KG1 (cell line): ENCODE data around the gene KLHL6.
"Not testable (repeated sequence)": the region's sequence is repeated elsewhere in the genome, so short reads cannot be mapped to it uniquely, and the experiment has no call there.

ENCODE experiments used
- DNase-seq: peaks from one replicate; lab custom pipeline; 2025; lab: John Stamatoyannopoulos, UW

Gene KLHL6

DNA sequence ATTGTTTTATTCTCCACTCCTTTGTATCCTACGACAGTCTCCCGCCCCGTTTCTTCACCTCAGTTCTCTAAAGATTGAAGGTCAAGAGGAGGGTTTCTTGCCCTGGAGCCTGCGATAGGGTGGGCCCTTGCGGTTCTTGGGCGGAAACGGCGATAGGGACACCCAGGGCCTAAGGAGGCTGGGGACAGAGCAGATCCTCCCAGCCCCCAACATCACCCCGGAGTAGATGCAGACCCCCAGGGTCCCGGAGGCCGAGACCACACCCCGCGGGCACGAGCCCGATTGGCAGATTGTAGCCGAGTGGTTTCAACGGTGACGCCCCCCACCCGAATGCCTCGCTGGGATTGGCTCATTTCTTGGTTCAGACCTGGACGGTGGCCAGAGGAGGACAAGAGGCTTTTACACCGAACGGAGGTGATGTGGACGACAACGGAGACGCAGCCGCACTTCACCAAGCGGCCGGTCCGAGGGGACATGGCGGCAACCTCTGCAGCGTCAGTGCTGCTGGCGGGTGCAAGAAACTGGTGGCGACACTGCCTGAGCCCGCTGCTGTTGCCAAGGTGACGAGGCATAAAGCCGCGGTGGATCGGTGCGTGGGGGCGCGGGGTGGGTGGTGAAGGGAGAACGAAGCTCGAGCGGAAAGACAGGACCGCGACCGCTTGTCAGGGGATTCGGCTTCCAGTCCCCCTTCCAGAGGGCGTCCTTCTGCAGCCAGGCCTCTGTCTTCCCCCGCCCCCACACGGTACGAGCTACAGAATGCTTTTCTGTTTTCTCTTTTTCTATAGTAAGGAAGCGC lies 108.1 kb downstream of the KLHL6 start:
- DNase-seq: peak; percentile 79

DNA sequence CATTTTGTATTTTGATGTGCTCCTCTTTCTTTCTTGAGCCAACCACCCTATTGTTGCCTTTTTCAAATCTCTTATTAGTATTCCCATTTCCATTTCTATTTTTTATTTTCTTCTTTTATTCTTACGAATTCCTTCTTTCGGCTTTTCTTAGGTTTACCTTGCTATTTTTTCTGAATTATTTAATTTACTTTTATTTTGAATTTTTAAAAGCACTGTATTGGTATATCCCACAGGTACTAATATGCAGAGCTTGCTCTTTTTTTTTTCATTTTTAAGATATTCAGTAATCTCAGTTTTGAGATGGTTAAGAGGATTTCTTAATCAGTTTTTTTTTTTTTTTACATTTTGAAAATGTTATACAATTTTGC lies 108.7 kb downstream of the KLHL6 start:
- no peak for DNase-seq

DNA sequence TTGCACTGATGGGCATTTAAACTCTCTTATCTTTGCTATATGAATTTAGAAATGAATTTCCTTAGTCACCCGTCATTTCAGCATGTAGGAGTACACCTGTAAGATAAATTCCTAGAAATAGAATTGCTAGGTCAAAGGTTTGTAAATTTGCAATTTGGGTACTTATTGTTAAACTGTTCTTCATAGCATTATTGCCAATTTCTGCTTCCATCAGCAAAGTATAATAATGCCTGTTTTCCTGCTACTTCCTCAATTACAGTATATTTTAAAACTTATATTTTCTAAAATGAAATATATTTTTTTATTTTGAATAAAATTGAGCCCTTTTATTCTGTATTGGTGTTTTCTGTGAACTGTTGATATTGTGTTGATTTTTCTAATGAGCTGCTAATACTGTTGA lies 110.8 kb downstream of the KLHL6 start:
- DNase-seq: no peak

DNA sequence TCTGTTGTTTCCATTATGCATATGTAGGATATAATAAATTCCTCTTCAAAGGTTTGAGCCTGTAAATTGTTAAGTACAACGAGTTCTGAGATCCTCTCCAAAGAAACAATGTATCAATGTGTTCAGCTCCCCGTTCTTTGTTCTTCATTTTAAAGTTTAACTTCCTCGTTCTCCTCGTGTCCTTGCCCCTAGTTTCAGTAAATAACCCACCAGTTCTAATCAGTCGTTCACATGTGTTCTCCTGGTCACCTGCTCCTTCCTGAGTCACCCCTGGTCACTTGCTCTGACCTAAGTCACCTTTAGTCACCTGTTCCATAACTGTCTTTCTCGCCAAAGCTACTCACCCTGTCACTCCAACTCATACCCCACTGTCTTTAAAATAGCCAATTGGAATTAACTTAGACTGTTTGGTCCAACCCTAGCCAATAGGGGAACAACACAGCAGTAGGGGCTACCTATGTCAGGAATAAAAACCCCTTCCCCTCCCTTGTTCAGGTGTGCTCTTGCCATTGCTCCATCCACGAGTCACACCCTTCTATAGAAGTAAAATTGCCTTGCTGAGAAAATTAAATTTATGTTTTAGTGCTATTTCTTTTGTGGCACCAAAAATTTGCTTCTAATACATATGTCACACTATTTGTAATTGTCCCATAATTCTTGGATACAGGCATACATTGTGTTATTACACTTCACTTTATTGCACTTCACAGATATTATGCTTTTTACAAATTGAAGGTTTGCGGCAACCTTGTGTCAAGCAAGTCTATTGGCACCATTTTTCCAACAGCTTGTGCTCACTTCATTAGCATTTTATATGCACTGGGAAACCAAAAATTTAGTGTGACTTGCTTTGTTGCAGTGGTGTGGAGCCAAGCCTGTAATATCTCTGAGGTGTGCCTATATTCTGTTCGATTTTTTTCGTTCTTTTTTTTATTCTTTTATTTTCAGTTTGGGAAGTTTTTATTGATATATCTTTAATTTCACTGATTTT lies 111.8 kb downstream of the KLHL6 start:
- DNase-seq: no peak

DNA sequence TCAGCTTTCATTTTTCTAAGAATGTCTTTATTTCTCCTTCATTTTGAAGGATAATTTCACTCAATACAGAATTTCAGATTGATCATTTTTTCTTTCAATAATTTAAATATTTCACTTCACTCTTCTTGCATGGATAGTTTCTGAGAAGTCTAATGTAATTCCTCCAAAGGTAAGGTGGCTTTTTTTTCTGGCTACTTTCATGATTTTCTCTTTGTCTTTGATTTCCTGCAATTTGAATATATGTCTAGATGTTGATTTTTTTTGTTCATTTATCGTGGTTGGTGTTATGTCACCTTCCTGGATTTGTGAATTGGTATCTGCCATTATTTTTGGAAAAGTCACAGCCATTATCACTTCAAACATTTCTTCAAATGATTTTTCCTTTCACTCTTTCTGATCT lies 112.5 kb downstream of the KLHL6 start:
- no peak for DNase-seq

DNA sequence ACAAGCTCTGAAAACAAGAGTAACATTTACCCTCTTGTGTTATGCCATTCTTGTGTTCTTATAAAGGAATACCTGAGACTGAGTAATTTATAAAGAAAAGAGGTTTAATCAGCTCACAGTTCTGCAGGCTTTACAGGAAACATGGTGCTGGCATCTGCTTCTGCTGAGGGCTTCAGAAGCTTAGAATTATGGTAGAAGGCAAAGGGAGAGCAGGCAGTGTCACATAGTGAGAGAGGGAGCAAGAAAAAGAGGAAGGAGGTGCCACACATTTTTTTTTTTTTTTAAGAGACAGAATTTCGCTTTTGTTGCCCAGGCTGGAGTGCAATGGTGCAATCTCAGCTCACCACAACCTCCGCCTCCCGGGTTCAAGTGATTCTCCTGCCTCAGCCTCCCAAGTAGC lies 115.0 kb downstream of the KLHL6 start:
- not testable (repeated sequence) for DNase-seq

DNA sequence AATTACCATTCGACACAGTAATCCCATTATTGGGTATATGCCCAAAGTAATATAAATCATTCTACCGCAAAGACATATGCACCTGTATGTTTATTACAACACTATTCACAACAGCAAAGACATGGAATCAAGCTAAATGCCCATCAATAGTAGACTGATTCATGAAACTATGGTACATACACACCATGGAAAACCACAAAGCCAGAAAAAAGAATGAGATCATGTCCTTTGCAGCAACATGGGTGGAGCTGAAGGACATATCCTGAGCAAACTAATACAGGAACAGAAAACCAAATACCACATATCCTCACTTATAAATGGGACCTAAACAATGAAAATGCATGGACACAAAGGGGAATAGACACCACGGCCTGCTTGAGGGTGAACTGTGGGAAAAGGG lies 116.0 kb downstream of the KLHL6 start:
- DNase-seq: no peak

DNA sequence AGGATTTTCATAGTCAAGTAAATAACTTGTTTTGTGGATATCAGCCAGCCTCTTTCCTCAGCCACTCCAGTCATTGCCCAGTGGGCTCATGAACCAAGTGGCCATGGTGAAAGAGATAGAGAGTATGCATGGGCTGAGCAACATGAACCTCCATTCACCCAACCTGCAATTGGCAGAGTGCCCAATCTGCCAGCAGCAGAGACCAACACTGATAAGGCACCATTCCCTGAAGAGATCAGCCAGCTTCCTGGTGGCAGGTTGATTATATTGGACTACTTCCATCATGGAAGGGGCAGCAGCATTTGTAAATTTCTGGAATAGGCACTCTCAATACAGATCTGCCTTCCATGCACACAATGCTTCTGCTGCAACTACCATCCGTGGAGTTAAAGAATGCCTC lies 116.8 kb downstream of the KLHL6 start:
- no peak for DNase-seq

DNA sequence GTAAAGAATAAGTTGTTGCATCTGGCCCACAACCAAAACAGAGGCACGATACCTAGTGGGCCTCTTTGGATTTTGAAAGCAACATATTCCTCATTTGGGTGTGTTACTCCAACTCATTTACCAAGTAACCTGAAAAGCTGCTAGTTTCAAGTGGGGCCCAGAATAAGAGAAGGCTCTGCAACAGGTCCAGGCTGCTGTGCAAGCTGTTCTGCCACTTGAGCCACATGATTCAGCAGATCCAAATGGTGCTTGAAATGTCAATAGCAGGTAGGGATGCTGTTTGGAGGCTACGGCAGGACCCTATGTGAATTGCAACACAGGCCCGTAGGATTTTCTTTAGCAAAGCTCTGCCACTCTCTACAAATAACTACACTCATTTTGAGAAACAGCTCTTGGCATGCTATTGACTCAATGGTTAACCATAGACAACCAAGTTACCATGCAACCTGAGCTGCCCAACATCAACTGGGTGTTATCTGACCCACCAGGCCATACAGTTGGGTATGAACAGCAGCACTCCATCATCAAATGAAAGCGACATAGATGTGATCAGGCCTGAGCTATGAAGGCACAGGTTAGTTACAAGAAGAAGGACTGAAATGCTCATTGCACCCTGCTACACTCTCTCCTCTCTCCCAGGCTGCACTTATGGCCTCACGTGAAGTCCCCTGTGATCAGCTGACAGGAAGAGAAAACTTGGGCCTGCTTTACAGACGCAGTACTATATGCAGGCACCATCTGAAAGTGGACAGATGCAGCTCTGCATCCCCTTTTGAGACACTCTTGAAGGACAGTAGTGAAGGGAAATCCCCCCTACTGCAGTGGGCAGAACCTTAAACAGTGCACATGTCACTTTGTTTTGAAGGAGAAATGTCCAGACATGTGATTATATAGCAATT lies 117.6 kb downstream of the KLHL6 start:
- no peak for DNase-seq
